ENCODE results near the gene CHSY1.
A peak's percentile ranks its signal among the peaks of the same experiment; 100 is the strongest.

GRCh38 chr15:101169495-101170071 is 82.3 kb downstream of the CHSY1 start:
- TF ChIP-seq POLR2AphosphoS5 (IDR thresholded peaks at IDR 0.05): peak in 1 of 3 donors; percentile 35
- no peak for TF ChIP-seq POLR2A (IDR thresholded peaks at IDR 0.05)
